T-helper 1 cell treated with Interleukin-12 subunit alpha and Interleukin-12 subunit beta and Interleukin-4 antibody, amounts not matched to agents 30 ng/mL and 1 ng/mL, for 36 hours (primary cell): Measurements from ENCODE around the gene NRXN2. TPM values are rescaled to one million over a fixed set of nuclear protein-coding genes. Genes with fewer than 3 reads are reported as not detected.
"Not testable (repeated sequence)": the region's sequence is repeated elsewhere in the genome, so short reads cannot be mapped to it uniquely, and the experiment has no call there.

Experiments used
- intact Hi-C: fragments of 100-400 bp; cut with micrococcal nuclease; formaldehyde crosslinking; loops from one replicate; pipeline ENCODE4 v1.15.1; 2024
- total RNA-seq: library from RNA; stranded (reverse); gene quantifications from 2 replicates; pipeline ENCODE4 v1.2.3, GENCODE V29; 2022

The NRXN2 gene
- total RNA-seq, 1 donor from 2014 or later: 1.3 TPM

- intact Hi-C loops: no loop called here
Measured at GRCh38 chr11:64570341-64570740, 152.7 kb downstream of the NRXN2 start.

GRCh38 chr11:64569300-64569970 is 153.6 kb downstream of the NRXN2 start:
- intact Hi-C loops: no loop called here

GRCh38 chr11:64568584-64569140 is 154.3 kb downstream of the NRXN2 start:
- intact Hi-C loops: no loop called here

- intact Hi-C loops: no loop called here
Measured at GRCh38 chr11:64568041-64568571, 154.9 kb downstream of the NRXN2 start.

GRCh38 chr11:64566915-64567891 is 155.8 kb downstream of the NRXN2 start:
- intact Hi-C loops: no loop called here

- intact Hi-C loops: no loop called here
Measured at GRCh38 chr11:64566042-64566914, 156.7 kb downstream of the NRXN2 start.

- intact Hi-C loops: no loop called here
Measured at GRCh38 chr11:64564947-64565889, 157.8 kb downstream of the NRXN2 start.

GRCh38 chr11:64564419-64564818 is 158.6 kb downstream of the NRXN2 start:
- intact Hi-C loops: no loop called here

GRCh38 chr11:64563966-64564365 is 159.0 kb downstream of the NRXN2 start:
- intact Hi-C loops: no loop called here

- intact Hi-C loops: no loop called here
Measured at GRCh38 chr11:64562723-64563351, 160.2 kb downstream of the NRXN2 start.

- intact Hi-C loops: no loop called here
Measured at GRCh38 chr11:64561984-64562722, 160.8 kb downstream of the NRXN2 start.

GRCh38 chr11:64561429-64561828 is 161.6 kb downstream of the NRXN2 start:
- intact Hi-C loops: not testable (repeated sequence)

GRCh38 chr11:64560941-64561340 is 162.1 kb downstream of the NRXN2 start:
- intact Hi-C loops: no loop called here

- intact Hi-C loops: no loop called here
Measured at GRCh38 chr11:64560139-64560771, 162.7 kb downstream of the NRXN2 start.

- intact Hi-C loops: no loop called here
Measured at GRCh38 chr11:64559351-64560138, 163.5 kb downstream of the NRXN2 start.

- intact Hi-C loops: no loop called here
Measured at GRCh38 chr11:64558869-64559268, 164.1 kb downstream of the NRXN2 start.

GRCh38 chr11:64558065-64558745 is 164.8 kb downstream of the NRXN2 start:
- intact Hi-C loops: no loop called here
